ENCODE results near the gene LRRC23.

LRRC23 gene

GRCh38 chr12:6946920-6947374, 42.3 kb downstream of the LRRC23 start:
- no peak for DNase-seq

GRCh38 chr12:6947615-6948014, 43.0 kb downstream of the LRRC23 start:
- DNase-seq: no peak

GRCh38 chr12:6948873-6949594, 44.4 kb downstream of the LRRC23 start:
- DNase-seq: no peak

GRCh38 chr12:6950401-6950801, 45.8 kb downstream of the LRRC23 start:
- DNase-seq: no peak

GRCh38 chr12:6950811-6951540, 46.4 kb downstream of the LRRC23 start, which contains the start of gene PTPN6:
Gene PTPN6, plus strand, starts transcription at chr12:6951356. Its CDS starts 157 bp downstream, at chr12:6951513.
- DNase-seq: no peak

GRCh38 chr12:6951551-6952120, 47.0 kb downstream of the LRRC23 start:
- DNase-seq: no peak

GRCh38 chr12:6952121-6952862, 47.7 kb downstream of the LRRC23 start:
- no peak for DNase-seq

GRCh38 chr12:6952863-6953441, 48.3 kb downstream of the LRRC23 start:
- DNase-seq: no peak

- no peak for DNase-seq
Observed at GRCh38 chr12:6953442-6954315, 49.1 kb downstream of the LRRC23 start.

- no peak for DNase-seq
Observed at GRCh38 chr12:6954316-6955107, 49.9 kb downstream of the LRRC23 start.

GRCh38 chr12:6955108-6956020, 50.7 kb downstream of the LRRC23 start:
- no peak for DNase-seq

- DNase-seq: no peak
Observed at GRCh38 chr12:6956021-6956727, 51.6 kb downstream of the LRRC23 start.

- no peak for DNase-seq
Observed at GRCh38 chr12:6957151-6957701, 52.6 kb downstream of the LRRC23 start.

- no peak for DNase-seq
Observed at GRCh38 chr12:6957741-6958608, 53.4 kb downstream of the LRRC23 start.

- DNase-seq: no peak
Observed at GRCh38 chr12:6958609-6959057, 54.0 kb downstream of the LRRC23 start.

- DNase-seq: no peak
Observed at GRCh38 chr12:6959058-6959804, 54.6 kb downstream of the LRRC23 start.

Data from NCI-H1092 (cell line).